Astrocyte (in vitro differentiated cells and primary cell): ENCODE measurements around the gene ZNF25. TPM values are rescaled to one million over a fixed set of nuclear protein-coding genes. Genes with fewer than 3 reads are reported as not detected.
"Not testable (repeated sequence)": the region's sequence is repeated elsewhere in the genome, so short reads cannot be mapped to it uniquely, and the experiment has no call there.

Experiments
- DNase-seq: peaks from one replicate; pipeline ENCODE4 v3.0.0-alpha.2; 2010; ENCODE audit warnings: low read depth
- FAIRE-seq: peaks from 2 replicates; lab custom pipeline; 2011; peaks lifted over from hg19 to GRCh38; lab: Jason Lieb, UNC
- H2AFZ ChIP-seq: 2 replicates; pipeline ENCODE4 v1.6.0; 2012; ENCODE audit warnings: low read depth, low read length, inconsistent platforms
- H3K27ac ChIP-seq: 2 replicates; pipeline ENCODE4 v1.5.1; 2011; ENCODE audit warnings: low read depth, low read length, inconsistent platforms
- H3K27me3 ChIP-seq: 2 replicates; pipeline ENCODE4 v1.6.0; 2011; ENCODE audit warnings: low read length, inconsistent platforms; ENCODE audit not compliant: insufficient read depth
- H3K36me3 ChIP-seq: 2 replicates; pipeline ENCODE4 v1.5.1; 2011; ENCODE audit warnings: low read length, inconsistent platforms; ENCODE audit not compliant: insufficient read depth
- H3K4me1 ChIP-seq: 2 replicates; pipeline ENCODE4 v1.5.1; 2011; ENCODE audit warnings: low read length, inconsistent platforms; ENCODE audit not compliant: insufficient read depth
- H3K4me2 ChIP-seq: 2 replicates; pipeline ENCODE4 v1.6.0; 2012; ENCODE audit warnings: low read length, inconsistent platforms
- H3K4me3 ChIP-seq: 2 replicates; pipeline ENCODE4 v1.5.1; 2011; ENCODE audit warnings: low read depth, mild to moderate bottlenecking, low read length, inconsistent platforms; ENCODE audit not compliant: insufficient read depth
- H3K79me2 ChIP-seq: 2 replicates; pipeline ENCODE4 v1.6.0; 2012; ENCODE audit warnings: mild to moderate bottlenecking, low read length, inconsistent platforms; ENCODE audit not compliant: insufficient read depth
- H3K9ac ChIP-seq: 2 replicates; pipeline ENCODE4 v1.6.0; 2012; ENCODE audit warnings: mild to moderate bottlenecking, low read length, inconsistent platforms
- H3K9me3 ChIP-seq: 2 replicates; pipeline ENCODE4 v1.5.1; 2012; ENCODE audit warnings: low read depth, mild to moderate bottlenecking, low read length, inconsistent platforms; ENCODE audit not compliant: insufficient read depth
- H4K20me1 ChIP-seq: 2 replicates; pipeline ENCODE4 v1.6.0; 2012; ENCODE audit warnings: low read length, inconsistent platforms; ENCODE audit not compliant: insufficient read depth
- H3K27ac Mint-ChIP-seq: one replicate; pipeline ENCODE4 v1.8.0; 2021; ENCODE audit warnings: mild to moderate bottlenecking, mixed read lengths; ENCODE audit not compliant: unreplicated experiment
- H3K27me3 Mint-ChIP-seq: one replicate; pipeline ENCODE4 v1.8.0; 2021; ENCODE audit warnings: low read depth, mixed read lengths; ENCODE audit not compliant: unreplicated experiment
- H3K36me3 Mint-ChIP-seq: one replicate; pipeline ENCODE4 v1.8.0; 2021; ENCODE audit warnings: low read depth, mixed read lengths; ENCODE audit not compliant: unreplicated experiment
- H3K4me1 Mint-ChIP-seq: one replicate; pipeline ENCODE4 v1.8.0; 2021; ENCODE audit warnings: low read depth, mixed read lengths; ENCODE audit not compliant: unreplicated experiment
- H3K4me3 Mint-ChIP-seq: one replicate; pipeline ENCODE4 v1.8.0; 2021; ENCODE audit warnings: mild to moderate bottlenecking, moderate library complexity, mixed read lengths; ENCODE audit not compliant: unreplicated experiment
- H3K9me3 Mint-ChIP-seq: one replicate; pipeline ENCODE4 v1.8.0; 2021; ENCODE audit warnings: mild to moderate bottlenecking, mixed read lengths; ENCODE audit not compliant: unreplicated experiment
- CTCF ChIP-seq: IDR thresholded peaks from 2 replicates; pipeline ENCODE4 v1.5.1; 2011; ENCODE audit warnings: low read depth, mild to moderate bottlenecking, inconsistent platforms, low read length, moderate library complexity; ENCODE audit not compliant: insufficient read depth
- EZH2 ChIP-seq: IDR thresholded peaks from 2 replicates; pipeline ENCODE4 v1.6.1; 2012; ENCODE audit warnings: mild to moderate bottlenecking, low read length, inconsistent platforms; ENCODE audit not compliant: insufficient read depth
- total RNA-seq: library from RNA; stranded (reverse); gene quantifications from 2 replicates; pipeline ENCODE4 v1.2.1, GENCODE V29; 2021

ZNF25 gene
- total RNA-seq, 1 donor from 2014 or later = 4.8 TPM

- Mint-ChIP-seq H3K9me3 (peaks cover 21% of the 10 kb centered on the region), H3K4me1 (no peaks in the 10 kb centered on the region), H3K4me3 (no peak overlapping the region), H3K36me3 (no peaks in the 10 kb centered on the region), H3K27ac (no peak overlapping the region), H3K27me3 (no peaks in the 10 kb centered on the region)
- no peaks in the 10 kb centered on the region for H3K36me3 ChIP-seq
- no peak overlapping the region for H3K4me3 ChIP-seq
- peaks cover 8% of the 10 kb centered on the region for H3K9me3 ChIP-seq
- H3K4me1 ChIP-seq = no peaks in the 10 kb centered on the region
- H3K4me2 ChIP-seq = no peak overlapping the region
- TF ChIP-seq EZH2 = no peak
- TF ChIP-seq CTCF = no peak
- H2AFZ ChIP-seq = no peak overlapping the region
- no peak for DNase-seq
- H3K79me2 ChIP-seq = no peaks in the 10 kb centered on the region
- FAIRE-seq = no peak
- H3K27ac ChIP-seq = no peak overlapping the region
- no peaks in the 10 kb centered on the region for H4K20me1 ChIP-seq
- no peaks in the 10 kb centered on the region for H3K27me3 ChIP-seq
- H3K9ac ChIP-seq = no peak overlapping the region
These were observed 41.7 kb downstream of the ZNF25 start for GRCh38 chr10:37934791-37935190.

- FAIRE-seq (no peak), DNase-seq (no peak)
- H3K9ac ChIP-seq = no peak overlapping the region
- Mint-ChIP-seq H3K27ac (no peak overlapping the region), H3K4me3 (no peak overlapping the region), H3K4me1 (no peaks in the 10 kb centered on the region), H3K36me3 (no peaks in the 10 kb centered on the region), H3K9me3 (peaks cover 10% of the 10 kb centered on the region), H3K27me3 (no peaks in the 10 kb centered on the region)
- H3K79me2 ChIP-seq = no peaks in the 10 kb centered on the region
- H3K4me1 ChIP-seq = no peaks in the 10 kb centered on the region
- no peak overlapping the region for H2AFZ ChIP-seq
- H4K20me1 ChIP-seq = no peaks in the 10 kb centered on the region
- H3K4me3 ChIP-seq = no peak overlapping the region
- no peaks in the 10 kb centered on the region for H3K27me3 ChIP-seq
- H3K36me3 ChIP-seq = no peaks in the 10 kb centered on the region
- TF ChIP-seq EZH2 (no peak), CTCF (no peak)
- H3K9me3 ChIP-seq = peaks cover 8% of the 10 kb centered on the region
- H3K4me2 ChIP-seq = no peak overlapping the region
- H3K27ac ChIP-seq = no peak overlapping the region
These were observed 46.0 kb downstream of the ZNF25 start for GRCh38 chr10:37930423-37930822.

- not testable (repeated sequence) for H3K4me3 Mint-ChIP-seq, H3K9me3 ChIP-seq, H3K4me2 ChIP-seq, DNase-seq, H3K27ac Mint-ChIP-seq, H3K4me1 Mint-ChIP-seq, H3K27me3 ChIP-seq, FAIRE-seq, H2AFZ ChIP-seq, H3K9me3 Mint-ChIP-seq, H3K4me3 ChIP-seq, H3K79me2 ChIP-seq, H3K36me3 ChIP-seq, H3K27ac ChIP-seq, H3K4me1 ChIP-seq, H3K9ac ChIP-seq, H3K27me3 Mint-ChIP-seq, H4K20me1 ChIP-seq, H3K36me3 Mint-ChIP-seq
These were observed 68.3 kb downstream of the ZNF25 start for GRCh38 chr10:37908165-37908564.
